C4-2B (cell line): ENCODE data around the gene MSI1.

Source experiments
- H3K27ac ChIP-seq: fragments of 450-650 bp; 2 replicates; pipeline ENCODE4 v1.5.1; 2017
- ZFX ChIP-seq: fragments of 450-650 bp; IDR thresholded peaks from 2 replicates; pipeline ENCODE4 v1.6.1; 2017
- TF ChIP-seq, protein P1 (sequence below): fragments of 450-650 bp; conservative IDR thresholded peaks from 2 replicates; pipeline ENCODE4 v1.5.1; 2017; ENCODE audit warnings: mild to moderate bottlenecking

MSI1 gene

DNA sequence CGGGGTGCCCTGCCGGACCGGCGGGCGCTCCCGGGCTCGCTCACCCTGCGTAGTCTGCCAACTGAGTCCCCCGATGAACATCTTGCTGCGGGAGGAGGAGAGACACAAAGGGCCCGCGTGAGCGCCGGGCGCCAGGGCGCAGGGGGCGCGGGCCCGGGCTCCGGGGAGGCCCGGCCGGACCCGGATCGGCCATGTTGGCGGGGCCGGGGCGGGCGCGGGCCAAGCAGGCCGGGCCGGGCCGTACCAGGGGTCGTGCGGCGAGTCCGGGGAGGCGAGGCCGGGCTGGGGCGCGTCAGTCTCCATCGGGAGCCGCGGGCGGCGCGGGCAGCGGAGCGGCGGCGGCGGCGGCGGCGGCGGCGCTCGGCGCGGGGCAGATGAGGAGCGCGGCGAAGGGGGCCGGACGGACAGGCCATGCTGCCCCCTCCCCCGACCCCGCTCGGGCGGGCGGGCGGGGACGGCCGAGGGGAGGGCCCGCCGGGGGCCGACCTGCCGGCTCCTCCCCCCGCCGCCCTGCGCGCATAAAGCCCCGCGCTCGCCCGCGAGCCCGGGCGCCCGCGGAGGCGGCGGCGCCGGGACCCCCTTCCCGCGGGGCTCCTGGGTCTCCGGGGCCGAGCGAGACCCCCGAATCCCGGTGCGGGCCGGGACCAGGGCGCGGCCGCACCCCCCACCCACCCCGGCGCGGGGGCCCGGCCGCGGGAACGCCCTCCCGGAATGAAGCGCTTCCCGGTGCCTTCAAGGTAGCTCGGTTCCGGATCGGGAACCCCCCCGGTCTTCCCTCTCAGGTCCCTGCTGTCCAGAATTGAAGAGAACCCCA is at the start of gene MSI1:
TSS of gene MSI1 (minus strand) at position 376 of the 814 bp plus-strand sequence. CDS start at position 303, 73 bp downstream.
- TF ChIP-seq, protein P1, sequence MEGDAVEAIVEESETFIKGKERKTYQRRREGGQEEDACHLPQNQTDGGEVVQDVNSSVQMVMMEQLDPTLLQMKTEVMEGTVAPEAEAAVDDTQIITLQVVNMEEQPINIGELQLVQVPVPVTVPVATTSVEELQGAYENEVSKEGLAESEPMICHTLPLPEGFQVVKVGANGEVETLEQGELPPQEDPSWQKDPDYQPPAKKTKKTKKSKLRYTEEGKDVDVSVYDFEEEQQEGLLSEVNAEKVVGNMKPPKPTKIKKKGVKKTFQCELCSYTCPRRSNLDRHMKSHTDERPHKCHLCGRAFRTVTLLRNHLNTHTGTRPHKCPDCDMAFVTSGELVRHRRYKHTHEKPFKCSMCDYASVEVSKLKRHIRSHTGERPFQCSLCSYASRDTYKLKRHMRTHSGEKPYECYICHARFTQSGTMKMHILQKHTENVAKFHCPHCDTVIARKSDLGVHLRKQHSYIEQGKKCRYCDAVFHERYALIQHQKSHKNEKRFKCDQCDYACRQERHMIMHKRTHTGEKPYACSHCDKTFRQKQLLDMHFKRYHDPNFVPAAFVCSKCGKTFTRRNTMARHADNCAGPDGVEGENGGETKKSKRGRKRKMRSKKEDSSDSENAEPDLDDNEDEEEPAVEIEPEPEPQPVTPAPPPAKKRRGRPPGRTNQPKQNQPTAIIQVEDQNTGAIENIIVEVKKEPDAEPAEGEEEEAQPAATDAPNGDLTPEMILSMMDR: no peak
- no peak for TF ChIP-seq ZFX
- H3K27ac ChIP-seq: no peak within 1 kb of the TSS

DNA sequence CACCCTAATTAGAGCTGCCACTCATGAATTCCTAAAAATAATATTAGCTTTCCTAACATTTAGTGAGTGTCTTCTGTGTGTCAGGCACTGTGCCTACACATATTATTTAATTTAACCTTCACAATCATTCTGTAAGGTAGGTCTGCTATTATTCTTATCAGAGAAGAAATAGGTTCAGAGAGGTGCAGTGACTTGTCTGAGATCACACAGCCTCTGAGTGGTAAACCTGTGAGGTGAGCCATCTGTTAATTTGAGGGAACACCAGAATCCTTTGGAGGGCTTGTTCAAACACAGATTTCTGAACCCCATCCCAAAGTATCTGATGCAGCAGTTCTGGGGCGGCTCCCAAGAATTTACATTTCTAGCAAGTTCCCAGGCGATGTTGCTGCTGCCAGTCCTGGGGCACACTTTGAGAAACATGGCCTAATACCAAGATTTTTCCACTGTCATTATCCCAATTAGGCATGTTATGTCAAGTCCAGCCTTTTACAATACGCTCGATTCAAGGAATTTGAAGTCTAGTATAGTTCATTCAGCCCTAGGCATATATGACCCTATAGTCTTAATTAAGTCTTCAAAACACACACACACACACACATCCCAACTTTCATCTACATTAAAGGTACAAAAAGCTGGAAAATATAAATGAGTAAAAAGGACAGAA is 49.1 kb upstream of the MSI1 start:
- TF ChIP-seq, protein P1: no peak
- no peak for TF ChIP-seq ZFX
- no peak overlapping the region for H3K27ac ChIP-seq

DNA sequence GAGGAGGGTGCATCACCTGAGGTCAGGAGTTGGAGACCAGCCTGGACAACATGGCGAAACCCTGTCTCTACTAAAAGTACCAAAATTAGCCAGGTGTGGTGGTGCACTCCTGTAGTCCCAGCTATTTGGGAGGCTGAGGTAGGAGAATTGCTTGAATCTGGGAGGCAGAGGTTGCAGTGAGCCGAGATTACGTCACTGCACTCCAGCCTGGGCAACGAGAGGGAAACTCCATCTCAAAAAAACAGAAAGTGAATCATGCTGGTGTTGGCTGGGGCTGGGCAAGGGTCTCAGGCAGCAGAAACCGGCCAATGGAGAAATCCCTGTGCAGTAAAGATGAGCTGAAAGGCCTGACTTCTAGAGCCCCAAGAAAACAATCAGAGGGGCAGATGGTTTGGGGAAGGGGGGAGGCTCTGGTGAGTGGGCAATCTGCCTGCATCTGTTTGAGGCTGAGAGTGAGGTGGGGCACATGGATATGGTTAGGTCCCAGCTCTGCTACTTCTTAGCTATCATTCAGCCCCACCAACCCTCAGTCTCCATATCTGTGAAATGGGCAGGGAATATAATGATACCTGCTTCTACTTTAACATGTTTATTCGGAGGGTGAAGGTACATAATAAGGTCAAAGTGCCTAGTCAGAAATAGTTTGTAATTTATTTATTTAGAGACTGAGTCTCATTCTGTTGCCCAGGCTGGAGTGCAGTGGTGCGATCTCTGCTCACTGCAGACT is 47.7 kb upstream of the MSI1 start:
- H3K27ac ChIP-seq: no peak overlapping the region
- TF ChIP-seq, protein P1: no peak
- no peak for TF ChIP-seq ZFX

DNA sequence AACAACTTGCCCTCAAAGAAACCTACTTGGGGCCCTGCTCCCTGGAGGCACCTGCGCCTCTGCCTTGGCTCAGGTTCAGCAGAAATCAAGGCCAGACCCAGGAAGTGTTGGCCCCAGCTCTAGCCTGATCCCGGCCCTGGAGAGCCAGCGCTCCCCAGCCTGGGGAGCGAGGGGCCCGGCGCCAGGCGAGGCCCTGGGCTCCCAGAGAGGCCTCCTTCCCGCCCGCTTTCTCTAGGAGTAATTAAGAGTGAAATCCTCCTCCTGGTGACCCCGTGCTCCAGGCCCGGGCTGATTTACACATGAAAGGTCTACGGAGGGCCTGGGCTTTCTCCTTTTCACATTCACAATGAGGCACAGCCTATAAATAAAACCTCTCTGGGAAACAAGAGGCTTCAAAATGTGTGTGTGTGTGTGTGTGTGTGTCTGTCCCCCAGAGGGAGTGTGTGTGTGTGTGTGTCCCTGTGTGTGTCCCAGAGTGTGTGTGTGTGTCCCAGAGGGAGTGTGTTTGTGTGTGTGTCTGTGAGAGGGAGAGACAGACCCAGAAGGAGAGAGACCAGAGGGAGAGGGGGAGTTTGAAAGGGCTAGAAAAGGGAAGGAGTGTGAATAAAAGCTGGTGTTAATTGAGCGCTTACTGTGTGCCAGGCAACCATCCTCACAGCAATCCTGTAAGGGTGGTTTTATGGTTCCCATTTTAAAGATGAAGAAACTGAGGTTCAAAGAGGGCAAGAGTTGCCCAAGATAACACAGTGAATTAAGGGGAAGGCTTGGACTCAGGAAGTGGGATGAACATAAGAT is 45.1 kb upstream of the MSI1 start:
- TF ChIP-seq, protein P1: no peak
- no peak for TF ChIP-seq ZFX
- no peak overlapping the region for H3K27ac ChIP-seq

DNA sequence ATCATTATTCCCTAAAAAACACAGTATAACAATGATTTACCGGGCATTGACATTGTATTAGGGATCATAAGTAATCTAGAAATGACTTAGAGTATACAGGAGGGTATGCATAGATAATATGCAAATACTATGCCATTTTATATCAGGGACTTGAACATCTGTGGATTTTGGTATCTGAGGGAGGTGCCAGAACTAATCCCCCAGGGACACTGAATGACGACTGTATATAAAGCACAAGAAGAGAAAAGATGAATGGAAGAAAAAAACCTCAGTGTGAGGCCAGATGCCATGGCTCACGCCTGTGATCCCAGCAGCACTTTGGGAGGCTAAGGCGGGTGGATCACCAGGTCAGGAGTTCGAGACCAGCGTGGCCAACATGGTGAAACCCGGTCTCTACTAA is 43.5 kb upstream of the MSI1 start:
- TF ChIP-seq, protein P1: no peak
- no peak for TF ChIP-seq ZFX
- H3K27ac ChIP-seq: no peak overlapping the region

DNA sequence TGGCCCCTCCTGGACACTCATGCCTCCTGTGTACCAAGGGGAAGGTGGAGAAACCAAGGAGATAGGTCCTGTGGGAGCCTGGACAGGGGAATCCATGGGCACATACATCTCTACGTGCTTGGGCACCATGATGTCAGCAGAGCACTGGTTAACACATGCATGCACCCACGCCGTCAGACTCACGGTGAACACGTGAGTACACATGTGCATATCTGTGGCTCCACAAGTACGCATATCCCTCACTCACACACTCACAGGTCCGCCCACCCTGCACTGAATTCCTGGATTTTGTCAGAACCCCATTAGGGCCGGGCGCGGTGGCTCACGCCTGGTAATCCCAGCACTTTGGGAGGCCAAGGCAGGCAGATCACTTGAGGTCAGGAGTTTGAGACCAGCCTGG is 39.8 kb upstream of the MSI1 start:
- TF ChIP-seq, protein P1: no peak
- no peak for TF ChIP-seq ZFX
- no peak overlapping the region for H3K27ac ChIP-seq
